HTERT RPE-1 (cell line): Measurements from ENCODE around the gene FRAS1.
"Not testable (repeated sequence)": the region's sequence is repeated elsewhere in the genome, so short reads cannot be mapped to it uniquely, and the experiment has no call there.

Source experiments
- in situ Hi-C: fragments of 300-500 bp; cut with MboI; formaldehyde crosslinking; loops from 4 replicates; pipeline ENCODE4 v1.14.3; 2020; ENCODE audit warnings: low sequenced_read_pairs

The FRAS1 gene

DNA sequence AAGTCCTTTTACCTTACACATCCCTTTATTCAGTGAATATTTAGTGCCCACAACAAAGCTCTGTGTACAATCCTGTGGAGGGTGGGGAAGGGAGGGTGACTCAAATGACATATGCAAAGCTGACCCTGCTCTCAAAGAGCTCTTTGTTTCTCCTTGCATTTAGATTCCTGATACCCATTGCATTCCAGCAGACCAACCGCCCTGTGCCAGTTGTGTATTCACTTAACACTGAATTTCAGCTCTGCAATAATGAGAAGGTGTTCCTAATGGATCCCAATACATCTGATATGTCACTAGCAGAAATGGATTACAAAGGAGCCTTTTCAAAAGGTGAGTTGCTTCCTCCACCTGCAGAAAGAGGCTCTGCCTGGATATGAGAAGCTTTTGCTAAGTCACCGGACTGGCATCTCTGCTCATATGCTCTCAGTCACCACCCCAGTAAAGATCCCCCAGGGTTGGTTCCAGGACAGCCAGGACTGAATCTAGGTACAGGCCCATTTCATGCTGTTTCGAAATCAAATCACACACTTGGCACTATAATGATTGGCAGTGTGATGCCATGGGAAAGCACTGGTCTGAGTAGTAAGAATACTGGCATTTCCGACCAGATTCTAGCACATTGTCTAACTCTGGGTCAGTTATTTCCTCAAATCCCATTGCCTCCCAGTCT, 477.3 kb downstream of the FRAS1 start:
- in situ Hi-C loops = no loop called here

DNA sequence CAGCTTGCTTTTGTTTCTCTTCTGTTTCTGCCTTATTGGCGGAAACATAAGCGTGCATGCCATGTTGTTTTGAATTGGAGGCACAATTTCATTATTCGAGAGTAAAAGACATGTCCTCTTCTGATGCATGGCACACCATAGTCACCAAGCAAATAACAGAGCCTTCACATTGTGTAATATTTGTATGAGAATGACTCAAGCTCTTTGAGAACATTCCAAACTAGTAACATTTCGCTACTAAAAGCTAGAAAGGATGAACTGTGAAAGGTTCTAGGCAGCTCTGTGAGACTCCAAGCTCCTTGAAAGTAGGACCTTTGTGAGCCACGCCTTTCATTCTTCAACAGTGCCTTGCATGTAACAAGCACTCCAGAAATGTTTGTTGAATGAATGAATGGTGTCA, 485.2 kb downstream of the FRAS1 start:
- in situ Hi-C loops = no loop called here

DNA sequence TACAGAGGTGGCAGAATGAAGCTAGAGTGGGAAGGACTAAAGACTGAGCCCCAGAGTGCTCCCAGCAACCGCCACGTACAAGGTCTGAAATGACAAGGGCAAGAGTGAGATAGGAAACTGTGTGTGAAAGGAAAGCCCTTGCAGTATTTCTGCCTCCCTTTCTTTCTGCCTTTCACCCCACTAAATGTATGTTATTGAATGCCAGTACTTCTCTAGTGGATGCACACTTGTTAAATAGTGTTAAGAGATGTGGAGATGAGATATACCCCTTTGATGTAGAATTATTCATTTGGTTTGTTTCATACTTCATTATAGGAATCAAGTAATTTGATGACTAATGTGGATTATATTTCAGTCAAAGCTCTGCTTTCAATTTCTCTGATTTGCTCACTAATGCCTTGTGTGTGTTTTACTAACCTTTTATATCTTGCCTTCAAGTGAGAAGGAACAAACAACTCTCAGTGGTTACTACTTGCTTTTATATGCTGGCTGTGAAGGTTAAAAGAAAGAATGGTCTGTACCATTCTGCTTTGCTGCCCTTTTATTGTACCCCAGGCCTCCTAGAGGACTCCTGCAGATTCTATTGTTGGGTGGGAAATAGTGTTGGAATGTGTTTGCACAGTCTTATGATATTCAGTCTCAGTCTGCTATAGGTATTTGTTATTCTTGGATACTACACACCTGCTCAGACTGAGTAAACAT, 486.5 kb downstream of the FRAS1 start:
- in situ Hi-C loops = no loop called here

DNA sequence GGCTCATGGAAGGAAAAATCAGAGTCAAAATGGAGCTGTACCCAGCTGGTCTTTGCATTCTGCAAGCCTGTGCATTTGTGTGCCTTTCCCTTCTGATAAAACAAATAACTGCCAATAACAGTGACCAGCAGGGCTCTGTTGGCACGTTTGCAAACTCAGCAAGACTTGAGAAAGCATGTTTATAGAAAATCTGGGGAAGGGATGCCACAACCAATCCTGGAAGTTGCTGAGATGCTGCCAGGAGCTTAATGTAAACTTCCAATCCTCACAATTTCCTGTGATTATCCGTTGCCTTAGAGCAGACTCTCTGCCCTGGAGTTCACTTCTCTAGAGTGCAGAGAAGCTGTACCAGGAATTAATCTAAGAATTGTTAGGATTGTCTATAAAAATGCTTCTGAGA, 487.6 kb downstream of the FRAS1 start:
- in situ Hi-C loops = no loop called here

DNA sequence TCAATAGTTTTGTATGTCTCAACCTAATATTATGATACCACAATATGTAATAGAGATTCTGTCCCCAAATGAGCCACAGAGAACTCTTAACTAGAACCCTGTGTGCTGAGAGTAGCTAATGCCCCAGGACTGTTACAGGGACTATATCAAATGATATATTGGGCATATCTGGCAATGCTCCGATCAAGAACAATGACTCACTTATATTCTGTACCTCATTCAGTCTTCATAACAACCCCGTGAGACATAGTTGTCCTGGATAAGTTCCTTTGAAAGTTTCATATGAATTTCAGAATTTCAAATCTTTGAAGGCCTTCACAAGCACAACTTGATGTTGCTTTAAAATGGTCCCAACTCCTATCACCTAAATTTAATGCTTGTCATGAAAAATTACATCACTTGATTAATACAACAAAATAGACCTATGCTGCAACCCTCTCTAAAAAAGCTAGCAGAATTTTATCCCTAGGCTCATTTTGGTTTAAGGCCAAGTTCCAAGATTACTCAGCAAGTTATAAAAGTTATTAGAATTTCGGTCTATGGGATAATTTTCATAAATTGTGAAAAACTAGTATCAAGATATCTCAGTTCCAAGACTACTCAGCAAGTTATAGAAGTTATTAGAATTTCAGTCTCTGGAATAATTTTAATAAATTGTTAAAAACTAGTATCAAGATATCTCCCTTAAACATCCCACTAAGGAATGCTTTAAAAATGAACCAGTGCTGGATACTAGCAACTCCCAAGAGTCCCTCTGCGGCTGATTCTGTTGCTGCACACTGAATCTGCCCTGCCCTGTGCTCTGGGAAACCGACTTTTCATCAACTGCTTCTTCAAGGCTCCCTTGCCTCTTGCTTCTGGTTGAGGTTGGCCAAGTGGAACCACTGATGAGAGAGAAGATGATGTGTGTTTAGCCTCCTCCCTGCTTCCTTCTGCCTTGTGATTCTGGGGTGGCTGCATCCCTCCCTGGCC, 488.4 kb downstream of the FRAS1 start:
- in situ Hi-C loops = no loop called here

DNA sequence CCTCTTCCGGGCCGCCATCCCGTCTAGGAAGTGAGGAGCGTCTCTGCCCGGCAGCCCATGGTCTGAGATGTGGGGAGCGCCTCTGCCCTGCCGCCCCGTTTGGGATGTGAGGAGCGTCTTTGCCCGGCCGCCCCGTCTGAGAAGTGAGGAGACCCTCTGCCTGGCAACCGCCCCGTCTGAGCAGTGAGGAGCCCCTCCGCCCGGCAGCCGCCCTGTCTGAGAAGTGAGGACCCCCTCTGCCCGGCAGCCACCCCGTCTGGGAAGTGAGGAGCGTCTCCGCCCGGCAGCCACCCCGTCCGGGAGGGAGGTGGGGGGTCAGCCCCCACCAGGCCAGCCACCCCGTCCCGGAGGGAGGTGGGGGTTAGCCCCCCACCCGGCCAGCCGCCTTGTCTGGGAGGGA, 490.8 kb downstream of the FRAS1 start:
- in situ Hi-C loops = not testable (repeated sequence)

DNA sequence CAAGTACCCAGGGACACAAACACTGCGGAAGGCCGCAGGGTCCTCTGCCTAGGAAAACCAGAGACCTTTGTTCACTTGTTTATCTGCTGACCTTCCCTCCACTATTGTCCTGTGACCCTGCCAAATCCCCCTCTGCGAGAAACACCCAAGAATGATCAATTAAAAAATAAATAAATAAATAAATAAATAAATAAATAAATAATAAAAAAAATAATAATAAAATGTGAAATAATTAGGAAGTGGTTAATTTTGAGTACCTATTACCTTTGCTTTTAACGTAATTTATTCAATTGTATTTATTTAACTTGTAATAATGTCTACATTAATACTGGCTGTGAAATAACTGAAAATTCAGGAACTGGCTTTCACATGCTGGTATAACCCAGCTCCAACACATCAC, 491.8 kb downstream of the FRAS1 start:
- in situ Hi-C loops = not testable (repeated sequence)

DNA sequence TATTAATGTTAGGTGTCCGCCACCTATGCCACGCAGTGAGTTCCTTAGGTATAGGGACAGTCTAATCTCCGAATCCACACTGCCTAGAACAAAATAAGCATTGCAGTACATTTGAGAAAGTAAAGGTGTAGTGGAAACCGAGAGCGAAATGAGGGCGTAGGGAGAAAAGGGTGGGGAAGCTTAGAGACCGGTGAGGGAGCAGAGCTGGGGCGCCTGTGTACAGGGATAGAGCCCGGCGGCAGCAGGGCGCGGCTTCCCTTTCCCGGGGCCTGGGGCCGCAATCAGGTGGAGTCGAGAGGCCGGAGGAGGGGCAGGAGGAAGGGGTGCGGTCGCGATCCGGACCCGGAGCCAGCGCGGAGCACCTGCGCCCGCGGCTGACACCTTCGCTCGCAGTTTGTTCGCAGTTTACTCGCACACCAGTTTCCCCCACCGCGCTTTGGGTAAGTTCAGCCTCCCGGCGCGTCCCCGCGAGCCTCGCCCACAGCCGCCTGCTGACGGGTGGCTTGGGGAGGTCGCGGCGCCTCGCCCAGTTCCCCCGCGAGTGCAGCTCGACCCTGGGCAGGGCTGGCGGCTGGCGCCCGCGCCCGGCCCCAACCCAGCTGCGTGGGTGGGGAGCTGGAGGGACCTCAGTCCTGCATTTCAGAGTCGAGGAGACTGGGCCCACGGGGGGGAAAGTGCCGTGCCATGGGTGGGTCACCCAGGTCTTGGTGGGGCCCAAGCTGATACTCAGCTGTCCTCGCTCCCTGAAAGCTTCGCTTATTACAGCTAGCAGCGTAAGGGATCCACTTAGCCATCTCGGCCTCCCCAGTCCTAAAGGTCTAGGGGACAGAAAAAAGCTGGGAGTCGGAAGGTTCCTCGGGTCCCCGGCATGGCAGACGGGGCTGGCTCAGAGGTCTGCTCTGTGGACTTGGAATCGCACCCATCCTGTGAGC, 494.6 kb downstream of the FRAS1 start, which contains the start of gene ANXA3:
ANXA3 (plus strand) TSS at position 351 of the 932 bp plus-strand sequence. CDS start 2,704 bp downstream, outside the sequence.
- in situ Hi-C loops = no loop called here

DNA sequence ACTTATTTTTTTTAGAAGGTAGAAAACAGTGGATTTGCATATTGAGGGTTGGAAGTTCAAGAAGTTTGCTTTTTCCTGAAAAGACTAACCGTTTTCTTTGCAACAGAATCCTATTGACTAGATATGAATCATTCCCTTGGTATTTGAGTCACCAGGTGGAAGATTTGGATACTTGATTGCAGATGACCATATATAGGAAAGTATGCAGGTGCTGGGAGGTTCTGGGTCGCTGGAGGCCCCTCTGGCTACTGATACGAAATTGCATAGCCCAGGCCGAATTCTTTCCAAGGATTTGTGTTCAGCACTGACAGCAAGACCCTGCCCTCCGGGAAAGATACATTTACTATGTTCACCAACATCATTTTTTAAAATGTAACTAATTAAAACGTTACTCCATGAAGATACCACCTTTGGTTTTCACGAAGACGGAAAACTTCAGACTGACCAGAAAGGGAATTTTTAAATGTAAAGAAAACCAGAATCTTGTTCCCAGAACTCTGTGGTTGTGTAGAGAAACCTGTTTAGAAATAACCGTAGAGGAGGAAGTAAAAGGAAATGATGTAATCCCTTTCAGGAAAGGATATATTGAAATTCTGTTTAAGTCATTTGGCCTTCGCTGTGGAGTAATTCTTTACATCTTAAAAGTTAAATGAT, 495.4 kb downstream of the FRAS1 start:
- in situ Hi-C loops = no loop called here

DNA sequence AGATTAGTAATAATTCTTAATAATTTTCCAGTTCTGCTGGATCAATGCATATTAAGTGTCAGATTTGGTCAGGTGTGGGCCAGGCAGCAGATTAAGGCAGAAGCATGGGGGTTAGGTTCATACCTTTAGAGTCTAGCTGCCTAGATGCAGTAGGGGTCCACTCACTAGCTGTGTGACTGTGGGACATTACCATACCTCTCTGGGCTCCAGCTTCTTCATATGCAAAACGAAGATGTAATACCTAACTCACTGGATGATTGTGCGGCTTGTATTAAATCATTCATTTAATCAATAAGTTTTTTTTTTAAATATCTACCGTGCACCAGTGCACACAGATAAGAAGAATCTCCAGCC, 495.9 kb downstream of the FRAS1 start:
- in situ Hi-C loops = no loop called here

DNA sequence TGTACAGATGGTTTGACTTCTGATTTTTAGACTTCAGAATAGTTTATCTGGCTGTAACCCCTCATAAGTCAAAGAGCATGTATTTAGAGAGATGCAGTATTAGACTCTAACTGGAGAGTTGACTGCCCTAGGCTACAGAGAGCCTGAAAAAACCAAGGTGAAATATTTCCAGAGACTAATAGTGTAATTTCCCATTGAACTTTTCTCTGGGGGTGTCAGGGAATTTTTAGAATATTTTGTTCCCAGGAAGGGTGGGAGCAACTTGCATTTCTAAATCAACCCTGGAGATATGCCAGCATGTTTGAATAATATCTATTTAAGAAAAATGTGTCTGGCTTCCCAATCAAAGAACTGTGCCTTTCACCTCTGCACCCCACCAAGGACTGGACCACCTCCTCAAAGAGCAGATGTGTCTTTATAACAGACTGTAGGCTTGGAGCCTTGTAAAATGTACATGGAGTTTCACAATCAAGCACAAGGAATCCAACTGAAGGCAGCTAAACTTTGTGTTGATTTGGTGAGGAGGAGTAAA, 496.5 kb downstream of the FRAS1 start:
- in situ Hi-C loops = no loop called here

DNA sequence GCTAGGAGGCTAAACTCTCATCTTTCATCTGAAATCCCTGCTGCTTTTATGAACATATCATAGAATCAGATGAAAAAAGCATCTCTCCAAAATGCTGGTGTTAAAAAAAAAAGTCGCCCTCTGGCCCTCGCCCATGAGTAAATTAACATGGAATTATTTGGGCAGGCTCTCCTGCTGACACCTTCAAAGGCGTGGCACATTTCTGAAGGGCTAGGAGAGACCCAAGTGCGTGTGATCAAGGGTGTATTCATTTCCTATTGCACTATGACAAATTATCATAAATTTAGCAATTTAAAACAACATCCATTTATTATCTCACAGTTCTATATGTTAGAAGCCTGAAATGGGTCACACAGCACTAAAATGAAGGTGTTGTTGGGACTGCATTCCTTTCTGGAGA, 499.5 kb downstream of the FRAS1 start:
- in situ Hi-C loops = no loop called here

DNA sequence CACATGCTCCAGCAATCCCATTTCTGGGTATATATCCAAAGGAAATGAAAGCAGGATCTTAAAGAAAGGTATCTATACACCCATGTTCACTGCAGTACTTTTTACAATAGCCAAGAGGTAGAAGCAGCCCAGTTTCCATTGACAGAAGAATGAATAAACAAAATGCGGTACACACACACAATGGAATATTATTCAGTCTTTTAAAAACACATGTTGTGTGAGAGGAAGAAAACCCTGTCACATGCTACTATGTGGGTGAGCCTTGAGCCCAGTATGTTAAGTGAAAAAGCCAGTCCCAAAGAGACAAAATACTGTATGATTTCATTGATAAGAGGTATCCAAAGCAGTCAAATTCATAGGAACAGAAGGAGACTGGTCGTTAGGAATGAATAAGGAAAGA, 500.7 kb downstream of the FRAS1 start:
- in situ Hi-C loops = no loop called here

DNA sequence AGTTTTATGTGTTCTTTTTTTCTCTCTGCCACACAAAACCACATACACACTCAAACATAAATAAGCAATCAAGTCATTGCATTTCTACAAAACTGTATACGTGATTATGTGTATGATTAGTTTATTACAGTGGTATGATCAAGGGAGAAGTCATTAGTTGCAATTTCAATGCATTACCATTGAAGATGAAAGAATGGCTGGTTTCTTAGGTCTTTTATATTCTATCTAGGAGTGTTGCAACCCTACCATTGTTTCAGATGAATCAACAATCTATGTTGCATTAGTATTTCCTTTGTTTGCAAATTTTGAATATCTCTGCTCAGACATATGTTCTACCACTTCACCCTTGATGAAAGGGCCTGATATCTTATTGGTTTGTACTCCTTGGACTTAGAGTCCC, 501.3 kb downstream of the FRAS1 start:
- in situ Hi-C loops = no loop called here

DNA sequence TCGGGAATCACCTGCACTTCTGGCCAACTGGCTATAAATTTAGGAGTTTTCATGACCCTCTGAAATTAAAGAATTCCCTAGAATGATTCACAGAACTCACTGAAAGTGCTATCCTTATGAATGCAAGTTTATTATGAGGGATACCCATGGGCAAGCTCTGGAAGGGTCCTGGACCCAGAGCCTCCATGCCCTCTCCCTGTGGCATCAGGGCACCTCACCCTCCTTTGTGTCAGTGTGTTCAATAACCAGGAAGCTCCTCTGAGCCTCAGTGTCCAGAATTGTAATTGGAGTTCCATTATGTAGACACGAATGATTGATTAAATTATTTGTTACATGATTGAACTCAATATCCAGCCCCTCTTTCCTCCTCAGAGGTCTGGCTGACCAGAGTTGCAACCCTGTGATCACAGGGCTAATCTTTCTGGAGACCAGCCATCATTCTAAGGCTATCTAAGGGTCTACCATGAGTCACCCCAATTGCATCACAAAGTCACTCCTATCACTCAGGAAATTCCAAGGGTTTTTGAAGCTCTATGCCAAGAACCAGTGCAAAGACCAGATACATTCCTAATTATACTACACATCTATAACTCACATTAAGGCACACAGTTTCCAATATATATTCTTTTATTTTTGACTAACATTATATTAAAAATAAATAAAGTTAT, 503.3 kb downstream of the FRAS1 start:
- in situ Hi-C loops = no loop called here

DNA sequence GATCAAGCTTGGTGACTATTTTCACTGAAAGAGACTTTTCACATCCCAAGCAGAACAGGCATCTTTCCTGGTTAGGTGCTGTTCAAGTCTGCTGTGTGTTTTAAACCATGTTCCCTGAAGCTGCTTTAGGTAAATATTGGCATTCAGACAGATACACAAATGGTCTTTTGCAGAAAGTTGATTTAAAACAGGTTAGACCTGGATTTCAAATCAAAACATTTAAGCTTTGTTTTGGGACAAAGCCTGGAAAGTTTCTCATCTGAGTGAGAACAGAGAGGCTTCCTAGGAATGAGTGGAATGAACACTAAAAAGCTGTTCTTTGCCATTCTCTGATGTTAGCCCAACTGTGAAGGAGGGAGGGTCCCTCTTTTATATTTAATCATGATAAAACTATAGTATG, 504.6 kb downstream of the FRAS1 start:
- in situ Hi-C loops = no loop called here

DNA sequence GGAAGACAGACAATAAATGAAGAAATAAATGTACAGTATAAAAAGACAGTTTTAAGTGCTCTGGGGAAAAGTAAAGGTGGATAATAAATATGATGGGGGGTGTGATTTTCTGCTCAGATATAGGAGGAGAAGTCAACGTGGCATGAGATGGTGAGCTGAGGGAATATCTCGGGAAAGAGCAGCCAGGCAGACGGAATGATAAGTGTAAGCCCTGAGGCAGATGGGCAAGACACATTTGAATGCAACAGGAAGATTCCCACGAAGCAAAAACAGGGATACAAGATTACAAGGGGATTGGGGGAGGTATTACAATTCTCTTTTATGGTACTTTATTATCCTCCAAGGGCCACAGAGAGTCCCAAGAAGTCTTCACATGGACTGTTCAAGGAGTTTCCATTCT, 505.6 kb downstream of the FRAS1 start:
- in situ Hi-C loops = no loop called here

DNA sequence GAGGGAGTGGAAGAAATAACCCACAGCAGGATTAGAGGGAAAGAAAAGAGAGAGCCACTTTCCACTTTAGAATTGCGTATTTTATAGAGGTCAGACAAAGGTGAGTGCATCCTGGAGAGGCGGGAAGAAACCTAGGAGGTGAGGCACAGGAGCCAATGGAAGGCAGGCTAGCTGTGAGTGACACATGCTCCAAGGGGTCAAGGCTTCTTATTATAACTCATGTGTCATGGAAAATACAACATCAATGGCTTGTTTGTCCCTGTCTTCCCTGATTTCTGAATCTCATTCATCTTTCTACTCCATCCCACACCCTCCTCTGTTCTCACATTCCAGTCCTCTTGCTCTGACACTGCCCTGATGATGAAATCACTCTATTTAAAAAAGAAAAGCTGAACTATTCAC, 508.8 kb downstream of the FRAS1 start:
- in situ Hi-C loops = no loop called here

DNA sequence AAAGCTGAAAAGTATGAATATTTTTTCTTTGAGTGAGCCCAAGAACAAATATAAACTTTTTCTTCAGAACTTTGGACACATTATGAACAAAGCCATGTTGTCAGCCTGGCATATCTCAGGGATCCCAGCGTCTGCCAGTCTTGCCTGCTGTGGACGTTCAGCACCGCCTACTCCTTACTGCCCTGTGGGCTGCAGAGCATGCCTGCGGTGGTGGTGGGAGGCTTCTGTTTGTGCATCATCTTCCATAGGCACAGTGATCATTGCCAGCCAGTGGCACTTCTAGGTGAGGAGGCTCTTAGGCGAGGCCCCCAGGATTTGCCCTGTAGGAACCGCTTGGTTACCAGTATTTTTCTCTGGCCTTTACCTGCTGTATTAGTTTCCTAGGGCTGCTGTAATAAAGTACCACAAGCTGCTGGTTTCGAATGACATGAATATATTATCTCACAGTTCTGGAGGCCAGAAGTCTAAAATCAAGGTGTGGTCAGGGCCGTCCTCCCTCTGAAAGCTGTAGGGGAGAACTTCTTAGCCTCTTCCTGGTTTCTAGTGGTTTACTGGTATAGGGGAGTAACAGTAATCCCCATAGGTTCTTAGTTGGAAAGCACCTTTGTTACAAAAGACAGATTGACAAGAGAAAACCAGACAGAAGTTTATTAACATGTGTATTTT, 509.8 kb downstream of the FRAS1 start:
- in situ Hi-C loops = no loop called here
